ENCODE results near the gene C10orf105.

DNA sequence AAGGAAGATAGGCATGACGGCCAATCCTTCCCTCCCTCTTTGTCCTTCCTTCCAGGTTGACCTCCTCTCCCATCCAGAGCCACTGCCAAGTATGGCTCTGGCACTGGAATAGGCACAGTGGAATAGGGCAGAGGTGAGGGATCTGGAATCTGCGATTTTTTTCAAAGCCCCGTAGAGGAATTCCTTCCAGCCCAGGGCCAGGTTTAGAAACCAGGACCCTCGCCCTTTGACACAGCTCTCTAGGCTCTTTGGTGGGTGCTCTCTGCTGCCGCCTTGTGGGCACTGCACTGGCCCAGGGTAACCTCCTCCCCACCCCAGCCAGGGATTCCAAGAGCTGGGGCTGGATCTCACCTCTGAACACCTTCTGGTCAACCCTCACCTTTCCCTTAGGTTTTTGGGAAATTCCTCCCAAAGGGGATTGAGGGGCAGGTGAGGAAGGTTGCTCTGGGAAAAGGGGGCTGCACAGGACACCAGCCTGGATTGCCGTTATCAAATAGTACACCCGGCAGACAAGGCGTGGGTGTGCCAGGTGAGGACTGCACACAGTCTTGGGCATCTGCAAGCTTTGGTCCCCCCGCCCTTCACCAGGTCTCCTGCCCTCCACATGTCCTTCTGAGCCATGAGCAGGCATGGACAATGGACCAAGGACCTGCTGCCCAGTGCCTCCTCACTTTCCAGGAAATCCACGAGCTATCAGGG is 22.8 kb downstream of the C10orf105 start:
- TF ChIP-seq, protein P1, sequence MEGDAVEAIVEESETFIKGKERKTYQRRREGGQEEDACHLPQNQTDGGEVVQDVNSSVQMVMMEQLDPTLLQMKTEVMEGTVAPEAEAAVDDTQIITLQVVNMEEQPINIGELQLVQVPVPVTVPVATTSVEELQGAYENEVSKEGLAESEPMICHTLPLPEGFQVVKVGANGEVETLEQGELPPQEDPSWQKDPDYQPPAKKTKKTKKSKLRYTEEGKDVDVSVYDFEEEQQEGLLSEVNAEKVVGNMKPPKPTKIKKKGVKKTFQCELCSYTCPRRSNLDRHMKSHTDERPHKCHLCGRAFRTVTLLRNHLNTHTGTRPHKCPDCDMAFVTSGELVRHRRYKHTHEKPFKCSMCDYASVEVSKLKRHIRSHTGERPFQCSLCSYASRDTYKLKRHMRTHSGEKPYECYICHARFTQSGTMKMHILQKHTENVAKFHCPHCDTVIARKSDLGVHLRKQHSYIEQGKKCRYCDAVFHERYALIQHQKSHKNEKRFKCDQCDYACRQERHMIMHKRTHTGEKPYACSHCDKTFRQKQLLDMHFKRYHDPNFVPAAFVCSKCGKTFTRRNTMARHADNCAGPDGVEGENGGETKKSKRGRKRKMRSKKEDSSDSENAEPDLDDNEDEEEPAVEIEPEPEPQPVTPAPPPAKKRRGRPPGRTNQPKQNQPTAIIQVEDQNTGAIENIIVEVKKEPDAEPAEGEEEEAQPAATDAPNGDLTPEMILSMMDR (IDR thresholded peaks at IDR 0.05) = peak; percentile 54 to 69 (median 64)
- no peak for TF ChIP-seq POLR2A (IDR thresholded peaks at IDR 0.05)

Data from uterus (tissue), 2 donors.